Stimulated activated CD4-positive, alpha-beta T cell treated with anti-CD3 and anti-CD28 coated beads, Interleukin-1b, Interleukin-23, amount 100 ng/mL, for 48 hours (primary cell): ENCODE measurements around the gene UBP1.
A peak's percentile ranks its signal among the peaks of the same experiment; 100 is the strongest.
"Not testable (repeated sequence)": the region's sequence is repeated elsewhere in the genome, so short reads cannot be mapped to it uniquely, and the experiment has no call there.

Experiments used
- DNase-seq: peaks from one replicate; pipeline ENCODE4 v3.0.0-alpha.2; 2020

The UBP1 gene

GRCh38 chr3:33433843-33434242 is 6.4 kb downstream of the UBP1 start:
- DNase-seq: no peak

GRCh38 chr3:33430571-33430970 is 9.6 kb downstream of the UBP1 start:
- no peak for DNase-seq

- no peak for DNase-seq
These were observed 10.1 kb downstream of the UBP1 start for GRCh38 chr3:33430061-33430460.

GRCh38 chr3:33429306-33429705 is 10.9 kb downstream of the UBP1 start:
- not testable (repeated sequence) for DNase-seq

- DNase-seq: no peak
These were observed 11.5 kb downstream of the UBP1 start for GRCh38 chr3:33428734-33429133.

GRCh38 chr3:33426630-33427317 is 13.4 kb downstream of the UBP1 start:
- no peak for DNase-seq

- no peak for DNase-seq
These were observed 14.1 kb downstream of the UBP1 start for GRCh38 chr3:33426068-33426467.

- no peak for DNase-seq
These were observed 14.8 kb downstream of the UBP1 start for GRCh38 chr3:33425453-33425852.

- DNase-seq: no peak
These were observed 15.4 kb downstream of the UBP1 start for GRCh38 chr3:33424606-33425452.

GRCh38 chr3:33420966-33421365 is 19.2 kb downstream of the UBP1 start:
- no peak for DNase-seq

GRCh38 chr3:33419948-33420347 is 20.3 kb downstream of the UBP1 start:
- no peak for DNase-seq

- DNase-seq: peak; percentile 30
These were observed 23.0 kb downstream of the UBP1 start for GRCh38 chr3:33417066-33417673.

- DNase-seq: not testable (repeated sequence)
These were observed 29.4 kb downstream of the UBP1 start for GRCh38 chr3:33410816-33411215.

GRCh38 chr3:33403756-33404155 is 36.4 kb downstream of the UBP1 start:
- DNase-seq: no peak

- no peak for DNase-seq
These were observed 37.3 kb downstream of the UBP1 start for GRCh38 chr3:33402936-33403335.

GRCh38 chr3:33401781-33402180 is 38.4 kb downstream of the UBP1 start:
- DNase-seq: no peak

GRCh38 chr3:33398410-33398809 is 41.8 kb downstream of the UBP1 start:
- no peak for DNase-seq

GRCh38 chr3:33395900-33396299 is 44.3 kb downstream of the UBP1 start:
- no peak for DNase-seq

GRCh38 chr3:33394403-33395054 is 45.7 kb downstream of the UBP1 start:
- DNase-seq: no peak

GRCh38 chr3:33392703-33393125 is 47.5 kb downstream of the UBP1 start:
- no peak for DNase-seq

GRCh38 chr3:33392144-33392543 is 48.1 kb downstream of the UBP1 start:
- DNase-seq: no peak

- no peak for DNase-seq
These were observed 48.8 kb downstream of the UBP1 start for GRCh38 chr3:33391255-33391995.

GRCh38 chr3:33389908-33390307 is 50.3 kb downstream of the UBP1 start:
- no peak for DNase-seq
